Astrocyte (in vitro differentiated cells and primary cell): ENCODE results near the gene DNAJB2. TPM values are rescaled to one million over a fixed set of nuclear protein-coding genes. Genes with fewer than 3 reads are reported as not detected.

Experiments
- DNase-seq: peaks from one replicate; pipeline ENCODE4 v3.0.0-alpha.2; 2010; ENCODE audit warnings: low read depth
- FAIRE-seq: peaks from 2 replicates; lab custom pipeline; 2011; peaks lifted over from hg19 to GRCh38; lab: Jason Lieb, UNC
- H2AFZ ChIP-seq: 2 replicates; pipeline ENCODE4 v1.6.0; 2012; ENCODE audit warnings: low read depth, low read length, inconsistent platforms
- H3K27ac ChIP-seq: 2 replicates; pipeline ENCODE4 v1.5.1; 2011; ENCODE audit warnings: low read depth, low read length, inconsistent platforms
- H3K27me3 ChIP-seq: 2 replicates; pipeline ENCODE4 v1.6.0; 2011; ENCODE audit warnings: low read length, inconsistent platforms; ENCODE audit not compliant: insufficient read depth
- H3K36me3 ChIP-seq: 2 replicates; pipeline ENCODE4 v1.5.1; 2011; ENCODE audit warnings: low read length, inconsistent platforms; ENCODE audit not compliant: insufficient read depth
- H3K4me1 ChIP-seq: 2 replicates; pipeline ENCODE4 v1.5.1; 2011; ENCODE audit warnings: low read length, inconsistent platforms; ENCODE audit not compliant: insufficient read depth
- H3K4me2 ChIP-seq: 2 replicates; pipeline ENCODE4 v1.6.0; 2012; ENCODE audit warnings: low read length, inconsistent platforms
- H3K4me3 ChIP-seq: 2 replicates; pipeline ENCODE4 v1.5.1; 2011; ENCODE audit warnings: low read depth, mild to moderate bottlenecking, low read length, inconsistent platforms; ENCODE audit not compliant: insufficient read depth
- H3K79me2 ChIP-seq: 2 replicates; pipeline ENCODE4 v1.6.0; 2012; ENCODE audit warnings: mild to moderate bottlenecking, low read length, inconsistent platforms; ENCODE audit not compliant: insufficient read depth
- H3K9ac ChIP-seq: 2 replicates; pipeline ENCODE4 v1.6.0; 2012; ENCODE audit warnings: mild to moderate bottlenecking, low read length, inconsistent platforms
- H3K9me3 ChIP-seq: 2 replicates; pipeline ENCODE4 v1.5.1; 2012; ENCODE audit warnings: low read depth, mild to moderate bottlenecking, low read length, inconsistent platforms; ENCODE audit not compliant: insufficient read depth
- H4K20me1 ChIP-seq: 2 replicates; pipeline ENCODE4 v1.6.0; 2012; ENCODE audit warnings: low read length, inconsistent platforms; ENCODE audit not compliant: insufficient read depth
- H3K27ac Mint-ChIP-seq: one replicate; pipeline ENCODE4 v1.8.0; 2021; ENCODE audit warnings: mild to moderate bottlenecking, mixed read lengths; ENCODE audit not compliant: unreplicated experiment
- H3K27me3 Mint-ChIP-seq: one replicate; pipeline ENCODE4 v1.8.0; 2021; ENCODE audit warnings: low read depth, mixed read lengths; ENCODE audit not compliant: unreplicated experiment
- H3K36me3 Mint-ChIP-seq: one replicate; pipeline ENCODE4 v1.8.0; 2021; ENCODE audit warnings: low read depth, mixed read lengths; ENCODE audit not compliant: unreplicated experiment
- H3K4me1 Mint-ChIP-seq: one replicate; pipeline ENCODE4 v1.8.0; 2021; ENCODE audit warnings: low read depth, mixed read lengths; ENCODE audit not compliant: unreplicated experiment
- H3K4me3 Mint-ChIP-seq: one replicate; pipeline ENCODE4 v1.8.0; 2021; ENCODE audit warnings: mild to moderate bottlenecking, moderate library complexity, mixed read lengths; ENCODE audit not compliant: unreplicated experiment
- H3K9me3 Mint-ChIP-seq: one replicate; pipeline ENCODE4 v1.8.0; 2021; ENCODE audit warnings: mild to moderate bottlenecking, mixed read lengths; ENCODE audit not compliant: unreplicated experiment
- EZH2 ChIP-seq: IDR thresholded peaks from 2 replicates; pipeline ENCODE4 v1.6.1; 2012; ENCODE audit warnings: mild to moderate bottlenecking, low read length, inconsistent platforms; ENCODE audit not compliant: insufficient read depth
- total RNA-seq: library from RNA; stranded (reverse); gene quantifications from 2 replicates; pipeline ENCODE4 v1.2.1, GENCODE V29; 2021
- TF ChIP-seq, protein P1 (sequence below): IDR thresholded peaks from 2 replicates; pipeline ENCODE4 v1.5.1; 2011; ENCODE audit warnings: low read depth, mild to moderate bottlenecking, inconsistent platforms, low read length, moderate library complexity; ENCODE audit not compliant: insufficient read depth

Gene DNAJB2
- total RNA-seq, 1 donor from 2014 or later: 53.9 TPM

DNA sequence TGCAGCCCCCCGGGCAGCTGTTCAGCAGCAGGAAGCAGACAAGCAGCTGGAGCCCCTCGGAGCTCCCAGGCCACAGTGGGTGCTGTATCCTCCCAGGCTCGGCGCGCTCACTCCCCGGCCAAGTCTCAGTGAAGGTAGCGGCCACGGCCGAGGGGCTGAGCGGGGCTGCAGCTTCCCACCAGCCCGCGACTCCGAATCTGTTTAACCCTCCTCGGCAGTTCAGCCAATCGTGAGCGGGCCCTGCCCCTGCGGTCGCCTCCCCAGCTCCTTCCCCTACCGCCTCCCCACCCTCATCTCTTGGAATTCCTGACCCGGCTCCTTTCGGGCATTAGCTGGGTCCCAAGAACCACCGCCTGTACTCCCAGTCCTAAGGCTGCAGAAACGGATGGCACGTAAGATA is 53.4 kb downstream of the DNAJB2 start, which contains the start of gene RESP18:
Gene RESP18 (minus strand): TSS at position 203 of the 400 bp plus-strand sequence.
- Histone ChIP-seq H3K9ac (no peak within 1 kb of the TSS), H2AFZ (no peak within 1 kb of the TSS), H3K36me3 (no peaks in the 10 kb centered on the region), H3K79me2 (no peaks in the 10 kb centered on the region), H3K27ac (no peak within 1 kb of the TSS), H3K27me3 (peaks cover 64% of the 10 kb centered on the region), H3K4me3 (no peak within 1 kb of the TSS), H3K4me1 (no peaks in the 10 kb centered on the region), H3K9me3 (no peaks in the 10 kb centered on the region), H3K4me2 (peak within 1 kb of the TSS; percentile 54), H4K20me1 (no peaks in the 10 kb centered on the region)
- TF ChIP-seq EZH2: peak; percentile 3
- TF ChIP-seq, protein P1, sequence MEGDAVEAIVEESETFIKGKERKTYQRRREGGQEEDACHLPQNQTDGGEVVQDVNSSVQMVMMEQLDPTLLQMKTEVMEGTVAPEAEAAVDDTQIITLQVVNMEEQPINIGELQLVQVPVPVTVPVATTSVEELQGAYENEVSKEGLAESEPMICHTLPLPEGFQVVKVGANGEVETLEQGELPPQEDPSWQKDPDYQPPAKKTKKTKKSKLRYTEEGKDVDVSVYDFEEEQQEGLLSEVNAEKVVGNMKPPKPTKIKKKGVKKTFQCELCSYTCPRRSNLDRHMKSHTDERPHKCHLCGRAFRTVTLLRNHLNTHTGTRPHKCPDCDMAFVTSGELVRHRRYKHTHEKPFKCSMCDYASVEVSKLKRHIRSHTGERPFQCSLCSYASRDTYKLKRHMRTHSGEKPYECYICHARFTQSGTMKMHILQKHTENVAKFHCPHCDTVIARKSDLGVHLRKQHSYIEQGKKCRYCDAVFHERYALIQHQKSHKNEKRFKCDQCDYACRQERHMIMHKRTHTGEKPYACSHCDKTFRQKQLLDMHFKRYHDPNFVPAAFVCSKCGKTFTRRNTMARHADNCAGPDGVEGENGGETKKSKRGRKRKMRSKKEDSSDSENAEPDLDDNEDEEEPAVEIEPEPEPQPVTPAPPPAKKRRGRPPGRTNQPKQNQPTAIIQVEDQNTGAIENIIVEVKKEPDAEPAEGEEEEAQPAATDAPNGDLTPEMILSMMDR: no peak
- Mint-ChIP-seq H3K36me3 (peaks cover 3% of the 10 kb centered on the region), H3K27me3 (peaks cover 85% of the 10 kb centered on the region), H3K27ac (no peak within 1 kb of the TSS), H3K9me3 (peaks cover 4% of the 10 kb centered on the region), H3K4me3 (no peak within 1 kb of the TSS), H3K4me1 (peaks cover 2% of the 10 kb centered on the region)
- DNase-seq (no peak), FAIRE-seq (no peak)

DNA sequence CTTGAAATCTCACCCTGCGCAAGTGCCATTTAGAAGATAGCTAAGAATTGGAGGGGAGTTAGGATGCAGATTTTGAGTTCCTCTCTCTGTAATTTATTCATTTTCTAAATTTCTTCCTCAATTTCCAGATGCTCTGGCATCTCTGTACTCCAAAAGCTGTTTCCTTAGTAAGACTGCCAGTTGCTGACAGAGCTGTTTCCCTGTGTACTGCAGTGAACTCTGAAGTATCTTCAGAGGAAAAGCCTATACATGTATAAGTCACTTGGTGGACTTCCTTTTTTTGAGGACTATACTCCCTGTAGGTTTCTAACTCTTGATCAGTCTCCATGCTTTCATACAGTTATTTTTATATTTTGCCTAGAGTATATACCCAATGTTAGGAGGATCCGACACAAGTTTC is 54.9 kb downstream of the DNAJB2 start:
- Mint-ChIP-seq H3K9me3 (peaks cover 4% of the 10 kb centered on the region), H3K27me3 (peaks cover 73% of the 10 kb centered on the region), H3K36me3 (peaks cover 3% of the 10 kb centered on the region), H3K4me1 (peaks cover 2% of the 10 kb centered on the region), H3K4me3 (no peak overlapping the region), H3K27ac (no peak overlapping the region)
- Histone ChIP-seq H3K79me2 (no peaks in the 10 kb centered on the region), H3K36me3 (no peaks in the 10 kb centered on the region), H3K4me1 (no peaks in the 10 kb centered on the region), H4K20me1 (no peaks in the 10 kb centered on the region), H3K4me2 (no peak overlapping the region), H3K27me3 (peaks cover 55% of the 10 kb centered on the region), H2AFZ (no peak overlapping the region), H3K4me3 (no peak overlapping the region), H3K9me3 (no peaks in the 10 kb centered on the region), H3K27ac (no peak overlapping the region), H3K9ac (no peak overlapping the region)
- FAIRE-seq: no peak
- DNase-seq: no peak
- TF ChIP-seq, protein P1: no peak
- TF ChIP-seq EZH2: no peak

DNA sequence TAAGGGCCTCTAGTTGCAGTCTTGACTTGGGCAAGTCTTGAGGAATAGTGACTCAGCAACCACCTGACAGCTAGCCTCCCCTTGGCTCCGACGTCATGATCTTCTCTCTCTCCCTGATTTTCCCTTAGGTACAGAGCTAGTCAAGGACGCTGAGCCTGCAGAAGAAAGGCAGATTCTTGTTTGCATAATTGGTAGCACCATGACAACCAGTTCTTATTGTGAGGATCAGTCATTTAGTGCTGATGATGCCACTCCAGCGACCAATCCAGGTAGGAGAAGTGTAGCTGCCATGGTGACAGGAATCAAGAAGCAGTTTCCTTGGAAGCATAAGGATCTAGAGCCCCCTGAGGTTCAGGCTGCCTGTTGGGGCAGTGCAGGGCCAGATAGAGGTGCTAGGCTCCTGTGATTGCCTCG is 56.2 kb downstream of the DNAJB2 start:
- no peak for FAIRE-seq
- H2AFZ ChIP-seq: no peak overlapping the region
- H3K4me3 ChIP-seq: no peak overlapping the region
- H3K36me3 Mint-ChIP-seq: peaks cover 3% of the 10 kb centered on the region
- H3K4me2 ChIP-seq: no peak overlapping the region
- TF ChIP-seq, protein P1: no peak
- TF ChIP-seq EZH2: no peak
- no peaks in the 10 kb centered on the region for H3K79me2 ChIP-seq
- no peaks in the 10 kb centered on the region for H3K36me3 ChIP-seq
- no peak for DNase-seq
- no peaks in the 10 kb centered on the region for H3K9me3 ChIP-seq
- H3K9ac ChIP-seq: no peak overlapping the region
- H3K27me3 ChIP-seq: peaks cover 45% of the 10 kb centered on the region
- H3K27ac Mint-ChIP-seq: no peak overlapping the region
- no peaks in the 10 kb centered on the region for H3K4me1 ChIP-seq
- no peak overlapping the region for H3K27ac ChIP-seq
- H3K27me3 Mint-ChIP-seq: peaks cover 66% of the 10 kb centered on the region
- H3K4me1 Mint-ChIP-seq: peaks cover 2% of the 10 kb centered on the region
- H3K4me3 Mint-ChIP-seq: no peak overlapping the region
- peaks cover 4% of the 10 kb centered on the region for H3K9me3 Mint-ChIP-seq
- H4K20me1 ChIP-seq: no peaks in the 10 kb centered on the region
